ENCODE results near the gene OCRL. TPM values are rescaled to one million over a fixed set of nuclear protein-coding genes. Genes with fewer than 3 reads are reported as not detected.

Gene OCRL
- total and polyA plus RNA-seq, 2 donors (not counting 1 experiment from before 2014, with no cell fraction given), result 4.6 to 10.6 TPM

DNA sequence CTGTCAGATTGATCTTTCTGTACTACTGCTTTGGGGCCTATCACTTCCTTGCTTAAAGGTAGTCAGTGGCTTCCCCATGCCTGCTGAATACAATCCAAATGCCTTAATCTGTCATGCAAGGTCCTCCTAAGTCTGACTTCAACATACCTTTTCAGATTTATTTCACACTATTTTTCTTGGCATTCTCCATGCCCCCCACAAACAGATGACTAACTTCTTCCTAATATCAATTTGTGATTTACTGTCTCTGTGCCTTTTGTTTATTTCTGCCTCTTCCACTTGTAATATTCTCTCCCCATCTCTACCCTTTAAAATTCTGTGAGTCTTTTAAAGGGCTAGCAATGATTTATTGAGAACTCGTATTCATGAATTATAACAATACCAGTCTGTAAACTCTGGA lies 41.8 kb downstream of the OCRL start:
- intact Hi-C loops (cut with micrococcal nuclease), result no loop called here
- Mint-ChIP-seq H3K27me3 (no peaks in the 10 kb centered on the region), H3K4me1 (no peaks in the 10 kb centered on the region), H3K27ac (no peak overlapping the region), H3K9me3 (ENCODE audit: insufficient read depth) (no peaks in the 10 kb centered on the region), H3K4me3 (no peak overlapping the region)
- TF ChIP-seq EZH2 (IDR thresholded peaks at IDR 0.05; ENCODE audit: borderline replicate concordance, insufficient read depth, low read depth, low read length, poor library complexity, severe bottlenecking), result no peak
- TF ChIP-seq, protein P1, sequence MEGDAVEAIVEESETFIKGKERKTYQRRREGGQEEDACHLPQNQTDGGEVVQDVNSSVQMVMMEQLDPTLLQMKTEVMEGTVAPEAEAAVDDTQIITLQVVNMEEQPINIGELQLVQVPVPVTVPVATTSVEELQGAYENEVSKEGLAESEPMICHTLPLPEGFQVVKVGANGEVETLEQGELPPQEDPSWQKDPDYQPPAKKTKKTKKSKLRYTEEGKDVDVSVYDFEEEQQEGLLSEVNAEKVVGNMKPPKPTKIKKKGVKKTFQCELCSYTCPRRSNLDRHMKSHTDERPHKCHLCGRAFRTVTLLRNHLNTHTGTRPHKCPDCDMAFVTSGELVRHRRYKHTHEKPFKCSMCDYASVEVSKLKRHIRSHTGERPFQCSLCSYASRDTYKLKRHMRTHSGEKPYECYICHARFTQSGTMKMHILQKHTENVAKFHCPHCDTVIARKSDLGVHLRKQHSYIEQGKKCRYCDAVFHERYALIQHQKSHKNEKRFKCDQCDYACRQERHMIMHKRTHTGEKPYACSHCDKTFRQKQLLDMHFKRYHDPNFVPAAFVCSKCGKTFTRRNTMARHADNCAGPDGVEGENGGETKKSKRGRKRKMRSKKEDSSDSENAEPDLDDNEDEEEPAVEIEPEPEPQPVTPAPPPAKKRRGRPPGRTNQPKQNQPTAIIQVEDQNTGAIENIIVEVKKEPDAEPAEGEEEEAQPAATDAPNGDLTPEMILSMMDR (IDR thresholded peaks at IDR 0.05), result no peak
- Histone ChIP-seq H3K36me3 (replicated peaks in 1 of 2; ENCODE audit: control extremely low read depth in 1 of 2, control insufficient read depth in 1 of 2, extremely low read depth in 1 of 2, insufficient read depth in 2 of 2, low read length in 1 of 2) (no peaks in the 10 kb centered on the region), H3K4me1 (ENCODE audit: control insufficient read depth in 2 of 2, insufficient read depth in 2 of 2, low read length in 2 of 2) (no peaks in the 10 kb centered on the region), H3K27ac (ENCODE audit: low read length in 2 of 2) (no peak overlapping the region), H3K9me3 (ENCODE audit: control extremely low read depth in 1 of 3, control insufficient read depth in 2 of 3, insufficient read depth in 1 of 3, low read length in 2 of 3) (no peaks in the 10 kb centered on the region), H4K20me1 (ENCODE audit: control insufficient read depth, insufficient read depth, low read length, poor library complexity, severe bottlenecking) (no peaks in the 10 kb centered on the region), H3K4me3 (ENCODE audit: control extremely low read depth in 1 of 5, extremely low read depth in 1 of 5, insufficient read depth in 1 of 5, low read depth in 2 of 5, low read length in 4 of 5) (no peak overlapping the region), H3K27me3 (replicated peaks in 1 of 4; ENCODE audit: control extremely low read depth in 1 of 4, control insufficient read depth in 3 of 4, insufficient read depth in 4 of 4, low read length in 3 of 4) (no peaks in the 10 kb centered on the region), H3K4me2 (replicated peaks; ENCODE audit: low read depth, low read length, poor library complexity, severe bottlenecking) (no peak overlapping the region), H3K9ac (ENCODE audit: low read length) (no peak overlapping the region), H3K79me2 (ENCODE audit: control insufficient read depth, insufficient read depth, low read length) (no peaks in the 10 kb centered on the region), H2AFZ (ENCODE audit: insufficient read depth, low read depth, low read length, poor library complexity, severe bottlenecking) (no peak overlapping the region)
- no CpG with 5 or more reads among the region's 1 CpG for WGBS (ENCODE audit: insufficient coverage)
- POLR2A ChIA-PET, result no interaction called here
- DNase-seq (no peak), ATAC-seq (ENCODE audit: low read depth) (no peak)
- CTCF ChIA-PET, result no interaction called here

DNA sequence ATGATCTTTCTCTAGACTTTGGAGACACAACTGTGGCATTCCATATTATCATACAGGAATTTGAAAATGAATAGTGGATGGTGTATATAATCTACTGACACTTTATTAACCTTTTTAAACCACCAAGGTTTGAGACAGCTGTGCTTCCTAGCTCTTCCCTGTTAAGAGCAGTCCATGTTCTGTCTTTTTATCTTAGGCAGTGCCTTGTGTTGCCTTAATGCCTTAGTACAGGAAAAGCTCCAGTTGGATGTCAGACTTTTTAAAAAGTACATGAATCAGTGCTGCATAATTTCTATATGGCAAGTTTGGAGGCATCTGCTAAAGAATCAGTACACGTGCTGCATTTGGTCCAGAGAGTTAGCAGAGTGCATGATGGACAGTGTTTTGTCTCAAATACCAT lies 45.1 kb downstream of the OCRL start:
- ChIA-PET POLR2A (no interaction called here), CTCF (no interaction called here)
- Histone ChIP-seq H3K4me2 (replicated peaks; ENCODE audit: low read depth, low read length, poor library complexity, severe bottlenecking) (no peak overlapping the region), H3K36me3 (replicated peaks in 1 of 2; ENCODE audit: control extremely low read depth in 1 of 2, control insufficient read depth in 1 of 2, extremely low read depth in 1 of 2, insufficient read depth in 2 of 2, low read length in 1 of 2) (peaks cover 0 to 2% of the 10 kb centered on the region in 2 experiments), H3K79me2 (ENCODE audit: control insufficient read depth, insufficient read depth, low read length) (no peaks in the 10 kb centered on the region), H3K4me3 (ENCODE audit: control extremely low read depth in 1 of 5, extremely low read depth in 1 of 5, insufficient read depth in 1 of 5, low read depth in 2 of 5, low read length in 4 of 5) (no peak overlapping the region), H2AFZ (ENCODE audit: insufficient read depth, low read depth, low read length, poor library complexity, severe bottlenecking) (no peak overlapping the region), H3K4me1 (ENCODE audit: control insufficient read depth in 2 of 2, insufficient read depth in 2 of 2, low read length in 2 of 2) (no peaks in the 10 kb centered on the region), H3K27ac (ENCODE audit: low read length in 2 of 2) (no peak overlapping the region), H4K20me1 (ENCODE audit: control insufficient read depth, insufficient read depth, low read length, poor library complexity, severe bottlenecking) (no peaks in the 10 kb centered on the region), H3K27me3 (replicated peaks in 1 of 4; ENCODE audit: control extremely low read depth in 1 of 4, control insufficient read depth in 3 of 4, insufficient read depth in 4 of 4, low read length in 3 of 4) (no peaks in the 10 kb centered on the region), H3K9ac (ENCODE audit: low read length) (no peak overlapping the region), H3K9me3 (ENCODE audit: control extremely low read depth in 1 of 3, control insufficient read depth in 2 of 3, insufficient read depth in 1 of 3, low read length in 2 of 3) (no peaks in the 10 kb centered on the region)
- 100% methylated on average over 1 of the region's 1 CpG for WGBS (ENCODE audit: insufficient coverage)
- ATAC-seq (ENCODE audit: low read depth), result no peak
- Mint-ChIP-seq H3K4me1 (no peaks in the 10 kb centered on the region), H3K9me3 (ENCODE audit: insufficient read depth) (no peaks in the 10 kb centered on the region), H3K27ac (no peak overlapping the region), H3K27me3 (no peaks in the 10 kb centered on the region), H3K4me3 (no peak overlapping the region)
- TF ChIP-seq, protein P1 (IDR thresholded peaks at IDR 0.05), result no peak
- no peak for TF ChIP-seq EZH2 (IDR thresholded peaks at IDR 0.05; ENCODE audit: borderline replicate concordance, insufficient read depth, low read depth, low read length, poor library complexity, severe bottlenecking)
- DNase-seq, result no peak
- intact Hi-C loops (cut with micrococcal nuclease), result no loop called here
